GM19238 (cell line): ENCODE results near the gene ROR1.
"Not testable (repeated sequence)": the region's sequence is repeated elsewhere in the genome, so short reads cannot be mapped to it uniquely, and the experiment has no call there.

Experiments used
- DNase-seq: peaks from one replicate; pipeline ENCODE4 v3.0.0; 2011; ENCODE audit warnings: low spot score; ENCODE audit not compliant: insufficient read length

ROR1 gene

GRCh38 chr1:63792152-63792551, 18.3 kb downstream of the ROR1 start:
- DNase-seq, result no peak

DNA sequence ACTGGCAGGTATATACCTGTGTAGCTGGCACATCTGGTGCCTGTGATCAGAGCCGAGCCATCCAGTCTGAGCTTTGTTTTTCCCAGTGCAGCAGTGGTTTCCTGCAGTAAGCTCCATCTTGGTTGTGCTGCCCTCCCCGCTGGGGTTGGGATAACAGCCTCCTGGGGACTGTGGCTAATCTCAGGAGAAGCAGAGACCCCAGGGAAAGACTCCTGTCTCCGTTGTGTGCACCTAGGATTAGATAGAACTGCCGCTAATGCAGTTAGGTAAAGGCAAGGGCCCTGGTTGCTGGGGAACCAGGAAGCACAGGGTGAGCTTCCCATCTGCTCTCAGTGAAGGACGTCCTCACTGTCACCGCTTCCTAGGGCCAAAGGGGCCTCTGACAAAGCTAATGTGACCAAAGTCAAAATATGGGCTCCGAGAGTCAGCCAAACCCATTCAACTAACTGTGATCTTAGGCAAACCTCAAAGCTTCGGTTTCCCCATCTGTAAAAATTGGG, 20.0 kb downstream of the ROR1 start:
- no peak for DNase-seq

DNA sequence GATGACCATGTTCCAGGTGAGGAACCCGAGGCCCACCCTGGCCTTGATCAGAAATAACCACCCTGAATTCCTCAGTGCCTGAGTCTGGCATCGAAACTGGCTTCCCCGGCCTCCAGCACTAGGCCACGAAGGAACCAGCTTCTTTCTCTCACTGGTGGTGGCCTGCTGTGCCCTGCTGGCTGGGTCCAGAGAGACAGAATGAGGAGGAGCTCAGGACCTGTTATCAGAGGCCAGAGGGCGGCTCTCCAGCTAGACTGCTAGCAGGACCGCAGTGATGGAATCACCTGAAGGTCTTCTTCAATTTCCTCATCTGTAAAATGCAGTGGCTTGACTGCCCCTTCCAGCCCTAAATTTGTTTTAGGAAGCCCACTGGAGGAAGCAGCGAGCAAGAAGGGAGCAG, 20.5 kb downstream of the ROR1 start:
- no peak for DNase-seq

DNA sequence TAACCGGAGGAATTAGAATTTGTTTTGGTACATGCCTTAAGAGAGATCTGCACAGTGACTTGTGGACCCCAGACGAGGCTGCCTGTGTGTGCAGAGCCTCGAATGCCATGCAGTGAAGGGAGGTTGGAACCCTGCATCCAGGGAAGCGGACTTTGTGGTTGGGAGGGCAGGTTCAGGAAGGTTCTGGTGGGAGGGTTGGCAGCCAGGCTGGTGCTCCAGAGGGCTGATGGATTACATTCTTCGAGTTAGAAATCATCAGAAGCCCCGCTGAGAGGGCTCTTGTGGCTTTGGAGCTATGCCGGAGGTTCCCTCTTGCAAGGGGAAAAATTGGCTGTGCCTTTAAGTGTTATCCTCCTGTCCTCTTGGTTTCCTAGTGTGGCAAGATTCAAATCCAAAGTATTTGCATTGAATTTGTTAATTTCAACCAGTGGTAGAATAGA, 21.1 kb downstream of the ROR1 start:
- no peak for DNase-seq

- no peak for DNase-seq
Measured at GRCh38 chr1:63795455-63795854, 21.6 kb downstream of the ROR1 start.

- no peak for DNase-seq
Measured at GRCh38 chr1:63797056-63797726, 23.4 kb downstream of the ROR1 start.

DNA sequence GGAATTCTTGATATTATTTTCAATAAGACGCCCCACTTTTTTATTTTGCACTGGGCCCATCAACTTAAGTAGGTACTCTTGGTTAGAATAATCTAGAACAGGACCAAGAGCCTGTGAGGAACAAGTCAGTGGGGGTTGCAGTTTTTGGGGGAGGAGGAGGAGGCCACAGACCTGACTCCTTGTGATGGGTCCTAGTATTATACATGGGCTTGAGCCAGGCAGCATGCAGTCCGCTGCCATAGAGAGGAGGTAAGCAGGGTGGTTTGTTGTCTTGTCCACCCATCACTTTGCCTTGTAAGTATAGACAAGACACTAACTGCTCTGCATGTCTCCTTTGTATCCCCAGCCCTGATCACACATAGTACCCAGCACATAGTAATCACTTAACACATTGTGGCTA, 24.5 kb downstream of the ROR1 start:
- DNase-seq, result no peak

- no peak for DNase-seq
Measured at GRCh38 chr1:63799307-63799706, 25.5 kb downstream of the ROR1 start.

DNA sequence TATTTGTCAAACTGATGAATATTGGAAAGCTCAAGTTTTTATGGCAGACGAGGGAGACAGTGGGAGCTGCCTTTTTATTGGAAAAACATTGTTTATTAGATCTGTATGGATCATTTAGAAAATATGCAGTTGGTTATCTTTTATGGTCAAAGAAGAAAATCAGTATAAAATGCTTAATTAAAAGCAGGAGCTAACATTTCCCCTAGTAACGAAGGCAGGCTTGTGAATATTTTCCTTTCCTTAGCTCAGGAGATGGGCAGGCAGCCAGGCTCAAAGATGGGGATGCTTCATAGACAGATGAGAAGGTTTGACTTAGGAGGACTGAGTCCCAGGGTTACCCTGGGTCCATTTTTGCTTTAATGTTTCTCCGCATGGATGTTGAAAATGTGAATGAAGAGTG, 26.0 kb downstream of the ROR1 start:
- DNase-seq, result no peak

GRCh38 chr1:63802109-63802508, 28.3 kb downstream of the ROR1 start:
- no peak for DNase-seq

DNA sequence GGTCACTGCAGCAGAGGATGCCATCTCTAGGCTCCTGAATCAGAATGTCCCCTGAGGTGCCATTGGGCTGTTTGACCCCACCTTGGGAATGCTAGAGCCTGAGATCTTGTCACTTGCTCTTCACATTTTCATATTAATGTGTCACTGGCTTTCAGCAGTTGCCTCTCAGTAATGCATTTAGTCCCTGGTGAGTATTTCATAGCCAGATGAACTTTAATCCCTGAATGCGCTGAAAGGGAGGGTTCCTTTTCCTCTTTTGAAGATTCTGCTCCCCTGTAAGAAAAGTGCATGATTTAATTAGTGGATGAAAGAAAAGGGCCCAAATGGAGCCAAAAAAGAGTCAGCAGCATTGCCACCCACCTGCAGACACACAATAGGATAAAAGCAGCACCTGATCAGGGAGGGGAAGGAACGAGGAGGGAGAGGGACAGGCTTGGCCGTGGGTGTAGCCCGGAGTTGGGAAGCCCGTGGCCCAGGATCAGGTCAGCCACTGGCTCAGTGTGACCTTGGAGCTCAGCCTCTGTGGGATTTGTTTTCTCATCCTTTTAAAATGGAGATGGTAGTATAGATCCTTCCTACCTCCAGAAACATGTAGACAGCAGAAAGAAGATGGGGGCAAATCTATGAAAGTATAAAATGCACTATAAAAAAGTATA, 31.1 kb downstream of the ROR1 start:
- no peak for DNase-seq

GRCh38 chr1:63807046-63807445, 33.2 kb downstream of the ROR1 start:
- DNase-seq, result no peak

GRCh38 chr1:63810936-63811469, 37.2 kb downstream of the ROR1 start:
- no peak for DNase-seq

- DNase-seq, result no peak
Measured at GRCh38 chr1:63812071-63812700, 38.4 kb downstream of the ROR1 start.

DNA sequence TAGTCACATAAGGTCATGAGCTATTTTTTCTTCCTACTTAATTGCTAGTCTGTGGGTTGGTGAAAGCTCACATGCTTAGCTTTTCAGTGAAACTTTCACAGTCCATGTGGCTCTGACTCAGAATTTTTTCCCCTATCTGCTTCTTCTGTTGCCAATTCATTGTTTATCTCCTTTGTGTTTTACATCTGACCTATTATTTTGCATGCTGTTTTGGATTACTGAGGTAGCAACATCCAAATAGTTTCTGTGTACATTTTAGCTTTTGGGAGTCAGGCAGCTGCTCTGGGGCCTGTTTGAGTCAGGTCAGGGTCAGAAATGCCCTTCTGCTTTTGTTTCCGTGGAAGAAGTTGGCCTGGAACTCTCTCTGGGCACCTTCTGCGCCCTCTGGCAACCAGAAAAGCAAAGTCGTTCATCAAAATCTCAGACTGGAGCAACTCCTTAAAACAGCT, 40.0 kb downstream of the ROR1 start:
- DNase-seq, result no peak

- not testable (repeated sequence) for DNase-seq
Measured at GRCh38 chr1:63816217-63816815, 42.5 kb downstream of the ROR1 start.

GRCh38 chr1:63817152-63817667, 43.4 kb downstream of the ROR1 start:
- no peak for DNase-seq

- no peak for DNase-seq
Measured at GRCh38 chr1:63817700-63818099, 43.9 kb downstream of the ROR1 start.

GRCh38 chr1:63818567-63819325, 44.9 kb downstream of the ROR1 start:
- no peak for DNase-seq

DNA sequence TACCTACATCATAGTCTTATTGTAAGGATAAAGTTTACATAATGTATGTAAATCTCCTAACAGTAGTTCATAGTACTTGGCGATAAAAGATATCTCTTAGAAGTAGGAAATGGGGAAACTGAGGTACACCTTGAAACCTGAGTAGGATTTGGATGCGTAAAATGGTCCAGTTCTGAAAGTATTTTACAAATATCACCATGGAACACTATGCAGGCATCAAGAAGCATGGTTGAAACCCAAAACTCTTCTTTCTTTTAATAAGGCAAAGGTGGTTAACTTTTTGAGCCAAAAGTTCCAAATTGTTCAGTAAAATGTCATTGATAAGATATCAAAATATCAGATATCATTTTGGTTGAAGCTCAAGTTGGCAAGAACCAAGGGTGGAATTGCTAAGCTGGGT, 46.0 kb downstream of the ROR1 start:
- no peak for DNase-seq
